Uterus (tissue), 4 donors: ENCODE results near the gene PHC3. TPM values are rescaled to one million over a fixed set of nuclear protein-coding genes. Genes with fewer than 3 reads are reported as not detected.
A peak's percentile ranks its signal among the peaks of the same experiment; 100 is the strongest.

Source experiments
- DNase-seq, 2 donors: peaks; one replicate each; pipeline ENCODE4 v3.0.0-alpha.2; 2019 to 2020
- H3K27ac ChIP-seq, 2 donors: fragments of 200-600 bp; sonication (generic); 1 replicate in 1 of 2; 2 replicates in 1 of 2; pipeline ENCODE4 v1.5.1; 2016 to 2018
- H3K27me3 ChIP-seq, 2 donors: fragments of 200-600 bp; sonication (generic); one replicate each; pipeline ENCODE4 v1.5.1; 2018 to 2019; ENCODE audit warnings: control low read depth in 1 of 2
- H3K36me3 ChIP-seq, 2 donors: fragments of 200-600 bp; sonication (generic); one replicate each; pipeline ENCODE4 v1.5.1; 2019; ENCODE audit warnings: control low read depth in 1 of 2
- H3K4me1 ChIP-seq, 2 donors: fragments of 200-600 bp; sonication (generic); one replicate each; pipeline ENCODE4 v1.5.1; 2018 to 2019; ENCODE audit warnings: control low read depth in 1 of 2
- H3K4me3 ChIP-seq, 2 donors: fragments of 200-600 bp; sonication (generic); 1 replicate in 1 of 2; 2 replicates in 1 of 2; pipeline ENCODE4 v1.5.1; 2018 to 2019; ENCODE audit warnings: mild to moderate bottlenecking in 1 of 2
- H3K9me3 ChIP-seq, 2 donors: fragments of 200-600 bp; sonication (generic); one replicate each; pipeline ENCODE4 v1.5.1; 2019; ENCODE audit warnings: control low read depth in 1 of 2
- POLR2A ChIP-seq, 2 donors: fragments of 450-650 bp; IDR thresholded peaks; one replicate each; pipeline ENCODE4 v1.6.1; 2016; ENCODE audit warnings: antibody characterized with exemption in 2 of 2, mild to moderate bottlenecking in 1 of 2, moderate library complexity in 1 of 2
- intact Hi-C: fragments of 100-400 bp; cut with DNase I; formaldehyde crosslinking; loops from one replicate; pipeline ENCODE4 v1.15.1; 2023; ENCODE audit warnings: low total_unique reads
- small RNA-seq: library from RNA; depleted of rRNA; stranded (forward); fragments of <200 nt; gene quantifications from one replicate; pipeline ENCODE3, GENCODE V24; 2016
- total RNA-seq, 4 donors: library from RNA; depleted of rRNA in 3 of 4; stranded (reverse); fragments of >200 nt in 3 of 4; gene quantifications; one replicate each; pipeline versions ENCODE4 v1.1.0 to v1.2.4, GENCODE V29; 2014 to 2023
- TF ChIP-seq, protein P1 (sequence below), 4 experiments: fragments of 200-600 bp in 2 of 4; fragments of 450-650 bp in 2 of 4; sonication (generic) in 2 of 4; IDR thresholded peaks; one replicate each; pipeline ENCODE4 v1.5.1; 2016 to 2019; ENCODE audit warnings: antibody characterized with exemption in 4 of 4, mild to moderate bottlenecking in 2 of 4, moderate library complexity in 1 of 4
- donor health status: DM: yes; HTN: yes; CAD: no.

The PHC3 gene
- total RNA-seq, 4 donors from 2014 or later, result 28.5 to 164 (median 87.1) TPM

GRCh38 chr3:170044271-170044670 is 137.3 kb downstream of the PHC3 start:
- Histone ChIP-seq H3K27me3 (peaks cover 0 to 1% of the 10 kb centered on the region in 2 donors), H3K36me3 (no peaks in the 10 kb centered on the region), H3K27ac (no peak overlapping the region), H3K9me3 (no peaks in the 10 kb centered on the region), H3K4me3 (no peak overlapping the region), H3K4me1 (no peaks in the 10 kb centered on the region)
- DNase-seq, result no peak
- intact Hi-C loops, result no loop called here
- TF ChIP-seq, protein P1, sequence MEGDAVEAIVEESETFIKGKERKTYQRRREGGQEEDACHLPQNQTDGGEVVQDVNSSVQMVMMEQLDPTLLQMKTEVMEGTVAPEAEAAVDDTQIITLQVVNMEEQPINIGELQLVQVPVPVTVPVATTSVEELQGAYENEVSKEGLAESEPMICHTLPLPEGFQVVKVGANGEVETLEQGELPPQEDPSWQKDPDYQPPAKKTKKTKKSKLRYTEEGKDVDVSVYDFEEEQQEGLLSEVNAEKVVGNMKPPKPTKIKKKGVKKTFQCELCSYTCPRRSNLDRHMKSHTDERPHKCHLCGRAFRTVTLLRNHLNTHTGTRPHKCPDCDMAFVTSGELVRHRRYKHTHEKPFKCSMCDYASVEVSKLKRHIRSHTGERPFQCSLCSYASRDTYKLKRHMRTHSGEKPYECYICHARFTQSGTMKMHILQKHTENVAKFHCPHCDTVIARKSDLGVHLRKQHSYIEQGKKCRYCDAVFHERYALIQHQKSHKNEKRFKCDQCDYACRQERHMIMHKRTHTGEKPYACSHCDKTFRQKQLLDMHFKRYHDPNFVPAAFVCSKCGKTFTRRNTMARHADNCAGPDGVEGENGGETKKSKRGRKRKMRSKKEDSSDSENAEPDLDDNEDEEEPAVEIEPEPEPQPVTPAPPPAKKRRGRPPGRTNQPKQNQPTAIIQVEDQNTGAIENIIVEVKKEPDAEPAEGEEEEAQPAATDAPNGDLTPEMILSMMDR (IDR thresholded peaks at IDR 0.05), result no peak
- no peak for TF ChIP-seq POLR2A (IDR thresholded peaks at IDR 0.05)

DNA sequence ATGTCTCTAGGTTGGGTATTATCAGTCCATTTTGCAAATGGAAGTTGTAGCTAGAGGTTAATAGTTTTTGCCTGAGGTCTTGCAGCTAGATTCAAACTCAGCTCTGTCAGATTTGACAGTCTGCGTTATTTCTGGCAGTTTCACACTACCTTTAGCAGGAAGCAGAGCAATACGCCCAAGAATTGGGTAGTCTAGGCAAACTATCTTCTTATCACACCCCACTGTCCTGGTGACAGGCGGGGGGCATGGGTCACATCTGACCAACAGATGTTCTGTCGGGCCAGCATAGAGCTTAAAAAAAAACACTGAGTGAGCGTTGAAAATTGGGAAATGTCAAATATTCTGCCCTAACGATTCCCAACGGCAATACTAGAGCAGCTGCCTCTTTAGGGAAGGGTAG is 138.0 kb downstream of the PHC3 start:
- H3K27ac ChIP-seq, result no peak overlapping the region
- H3K9me3 ChIP-seq, result no peaks in the 10 kb centered on the region
- H3K36me3 ChIP-seq, result no peaks in the 10 kb centered on the region
- intact Hi-C loops, result no loop called here
- H3K4me1 ChIP-seq, result no peaks in the 10 kb centered on the region
- no peak for DNase-seq
- H3K27me3 ChIP-seq, result peaks cover under 1 to 9% of the 10 kb centered on the region in 2 donors
- H3K4me3 ChIP-seq, result no peak overlapping the region
- no peak for TF ChIP-seq POLR2A (IDR thresholded peaks at IDR 0.05)
- TF ChIP-seq, protein P1 (IDR thresholded peaks at IDR 0.05), result no peak

- no peak overlapping the region for H3K27ac ChIP-seq
- no peaks in the 10 kb centered on the region for H3K36me3 ChIP-seq
- H3K4me1 ChIP-seq, result no peaks in the 10 kb centered on the region
- peaks cover 3 to 11% of the 10 kb centered on the region in 2 donors for H3K27me3 ChIP-seq
- H3K4me3 ChIP-seq, result no peak overlapping the region
- H3K9me3 ChIP-seq, result no peaks in the 10 kb centered on the region
- TF ChIP-seq, protein P1 (IDR thresholded peaks at IDR 0.05), result no peak
- TF ChIP-seq POLR2A (IDR thresholded peaks at IDR 0.05), result no peak
- no peak for DNase-seq
- intact Hi-C loops, result no loop called here
These were observed 141.1 kb downstream of the PHC3 start for GRCh38 chr3:170040418-170040817.

- intact Hi-C loops, result no loop called here
- H3K4me3 ChIP-seq, result peak overlapping the region; percentile 22 to 43
- no peak for TF ChIP-seq POLR2A (IDR thresholded peaks at IDR 0.05)
- TF ChIP-seq, protein P1 (IDR thresholded peaks at IDR 0.05), result no peak
- no peaks in the 10 kb centered on the region for H3K4me1 ChIP-seq
- no peaks in the 10 kb centered on the region for H3K9me3 ChIP-seq
- DNase-seq, result no peak
- H3K27me3 ChIP-seq, result peaks cover 3 to 11% of the 10 kb centered on the region in 2 donors
- H3K36me3 ChIP-seq, result no peaks in the 10 kb centered on the region
- H3K27ac ChIP-seq, result no peak overlapping the region
These were observed 143.0 kb downstream of the PHC3 start for GRCh38 chr3:170038434-170039110.

Small RNA genes within 50 kb of the gene (small RNA-seq; reads per million reads assigned to genes)
- gene RNU4-38P (not detected), gene RNU6-315P (not detected)

Other genes starting within 250 kb of the PHC3 start
- 100 to 1,000 TPM in 1 of 4 donors, 10 to 100 TPM in 3; 20.0 to 195 (median 65.2) TPM for gene SEC62, start 214.9 kb downstream of the PHC3 start, total RNA-seq
- gene GPR160, start 143.7 kb downstream of the PHC3 start, total RNA-seq, result 10 to 100 TPM in 1 of 4 donors, 1 to 10 TPM in 2, not detected in 1; 2.6 to 21.0 (median 8.6) TPM
- 10 to 100 TPM; 14.9 to 84.9 (median 40.6) TPM for gene PRKCI, start 40.7 kb upstream of the PHC3 start, total RNA-seq
- gene SKIL, start 176.0 kb upstream of the PHC3 start, total RNA-seq, result 100 to 1,000 TPM in 1 of 4 donors, 10 to 100 TPM in 3; 34.3 to 143 (median 51.2) TPM
- gene CLDN11, start 237.1 kb upstream of the PHC3 start, total RNA-seq, result 10 to 100 TPM in 3 of 4 donors, 1 to 10 TPM in 1; 5.4 to 73.2 (median 19.9) TPM